ENCODE data around the gene ATOH8.

The ATOH8 gene

GRCh38 chr2:85781013-85781332 lies 27.2 kb downstream of the ATOH8 start:
- no peak overlapping the region for H3K27ac ChIP-seq (ENCODE audit: low read depth, low read length)
- H3K27me3 ChIP-seq (ENCODE audit: control insufficient read depth, insufficient read depth, low read length), result no peaks in the 10 kb centered on the region
- H3K4me3 ChIP-seq (ENCODE audit: low read length), result no peak overlapping the region
- H3K9ac ChIP-seq (ENCODE audit: low read length), result no peak overlapping the region
- H3K36me3 ChIP-seq (ENCODE audit: control insufficient read depth, insufficient read depth, low read length), result no peaks in the 10 kb centered on the region
- peaks cover 13% of the 10 kb centered on the region for H3K4me1 ChIP-seq (ENCODE audit: control insufficient read depth, insufficient read depth, low read length)

GRCh38 chr2:85783796-85784195 lies 30.0 kb downstream of the ATOH8 start:
- Histone ChIP-seq H3K4me1 (ENCODE audit: control insufficient read depth, insufficient read depth, low read length) (peaks cover 18% of the 10 kb centered on the region), H3K27me3 (ENCODE audit: control insufficient read depth, insufficient read depth, low read length) (no peaks in the 10 kb centered on the region), H3K9ac (ENCODE audit: low read length) (no peak overlapping the region), H3K27ac (ENCODE audit: low read depth, low read length) (no peak overlapping the region), H3K4me3 (ENCODE audit: low read length) (no peak overlapping the region), H3K36me3 (ENCODE audit: control insufficient read depth, insufficient read depth, low read length) (no peaks in the 10 kb centered on the region)

GRCh38 chr2:85784474-85784986 lies 30.7 kb downstream of the ATOH8 start:
- Histone ChIP-seq H3K4me1 (ENCODE audit: control insufficient read depth, insufficient read depth, low read length) (peaks cover 18% of the 10 kb centered on the region), H3K27ac (ENCODE audit: low read depth, low read length) (peak overlapping the region; percentile 60), H3K9ac (ENCODE audit: low read length) (no peak overlapping the region)

GRCh38 chr2:85785027-85785822 lies 31.4 kb downstream of the ATOH8 start:
- peaks cover 18% of the 10 kb centered on the region for H3K4me1 ChIP-seq (ENCODE audit: control insufficient read depth, insufficient read depth, low read length)
- no peaks in the 10 kb centered on the region for H3K36me3 ChIP-seq (ENCODE audit: control insufficient read depth, insufficient read depth, low read length)
- H3K9ac ChIP-seq (ENCODE audit: low read length), result no peak overlapping the region
- no peaks in the 10 kb centered on the region for H3K27me3 ChIP-seq (ENCODE audit: control insufficient read depth, insufficient read depth, low read length)
- no peak overlapping the region for H3K4me3 ChIP-seq (ENCODE audit: low read length)
- H3K27ac ChIP-seq (ENCODE audit: low read depth, low read length), result peak overlapping the region; percentile 60

More at GRCh38 chr2:85784474-85784986, 30.7 kb downstream of the ATOH8 start:
- H3K36me3 ChIP-seq (ENCODE audit: control insufficient read depth, insufficient read depth, low read length), result no peaks in the 10 kb centered on the region
- no peak overlapping the region for H3K4me3 ChIP-seq (ENCODE audit: low read length)
- H3K27me3 ChIP-seq (ENCODE audit: control insufficient read depth, insufficient read depth, low read length), result no peaks in the 10 kb centered on the region

GRCh38 chr2:85785871-85786270 lies 32.1 kb downstream of the ATOH8 start:
- Histone ChIP-seq H3K4me1 (ENCODE audit: control insufficient read depth, insufficient read depth, low read length) (peaks cover 18% of the 10 kb centered on the region), H3K36me3 (ENCODE audit: control insufficient read depth, insufficient read depth, low read length) (no peaks in the 10 kb centered on the region), H3K27me3 (ENCODE audit: control insufficient read depth, insufficient read depth, low read length) (no peaks in the 10 kb centered on the region), H3K27ac (ENCODE audit: low read depth, low read length) (peak overlapping the region; percentile 60), H3K4me3 (ENCODE audit: low read length) (no peak overlapping the region), H3K9ac (ENCODE audit: low read length) (no peak overlapping the region)

GRCh38 chr2:85786444-85786843 lies 32.7 kb downstream of the ATOH8 start:
- no peak overlapping the region for H3K27ac ChIP-seq (ENCODE audit: low read depth, low read length)
- H3K9ac ChIP-seq (ENCODE audit: low read length), result no peak overlapping the region
- no peak overlapping the region for H3K4me3 ChIP-seq (ENCODE audit: low read length)
- peaks cover 18% of the 10 kb centered on the region for H3K4me1 ChIP-seq (ENCODE audit: control insufficient read depth, insufficient read depth, low read length)
- H3K36me3 ChIP-seq (ENCODE audit: control insufficient read depth, insufficient read depth, low read length), result no peaks in the 10 kb centered on the region
- no peaks in the 10 kb centered on the region for H3K27me3 ChIP-seq (ENCODE audit: control insufficient read depth, insufficient read depth, low read length)

- H3K4me1 ChIP-seq (ENCODE audit: control insufficient read depth, insufficient read depth, low read length), result peaks cover 18% of the 10 kb centered on the region
Observed at GRCh38 chr2:85786865-85787264, 33.1 kb downstream of the ATOH8 start.

GRCh38 chr2:85787282-85787980 lies 33.6 kb downstream of the ATOH8 start:
- no peak overlapping the region for H3K27ac ChIP-seq (ENCODE audit: low read depth, low read length)
- H3K27me3 ChIP-seq (ENCODE audit: control insufficient read depth, insufficient read depth, low read length), result no peaks in the 10 kb centered on the region
- H3K4me3 ChIP-seq (ENCODE audit: low read length), result no peak overlapping the region
- H3K4me1 ChIP-seq (ENCODE audit: control insufficient read depth, insufficient read depth, low read length), result peaks cover 18% of the 10 kb centered on the region
- no peak overlapping the region for H3K9ac ChIP-seq (ENCODE audit: low read length)
- no peaks in the 10 kb centered on the region for H3K36me3 ChIP-seq (ENCODE audit: control insufficient read depth, insufficient read depth, low read length)

More at GRCh38 chr2:85786865-85787264, 33.1 kb downstream of the ATOH8 start:
- Histone ChIP-seq H3K27ac (ENCODE audit: low read depth, low read length) (no peak overlapping the region), H3K9ac (ENCODE audit: low read length) (no peak overlapping the region), H3K27me3 (ENCODE audit: control insufficient read depth, insufficient read depth, low read length) (no peaks in the 10 kb centered on the region), H3K4me3 (ENCODE audit: low read length) (no peak overlapping the region), H3K36me3 (ENCODE audit: control insufficient read depth, insufficient read depth, low read length) (no peaks in the 10 kb centered on the region)

- H3K4me3 ChIP-seq (ENCODE audit: low read length), result no peak overlapping the region
- H3K27me3 ChIP-seq (ENCODE audit: control insufficient read depth, insufficient read depth, low read length), result no peaks in the 10 kb centered on the region
- H3K36me3 ChIP-seq (ENCODE audit: control insufficient read depth, insufficient read depth, low read length), result no peaks in the 10 kb centered on the region
- H3K27ac ChIP-seq (ENCODE audit: low read depth, low read length), result no peak overlapping the region
- H3K9ac ChIP-seq (ENCODE audit: low read length), result no peak overlapping the region
- peaks cover 18% of the 10 kb centered on the region for H3K4me1 ChIP-seq (ENCODE audit: control insufficient read depth, insufficient read depth, low read length)
Observed at GRCh38 chr2:85787981-85788340, 34.2 kb downstream of the ATOH8 start.

GRCh38 chr2:85788603-85789002 lies 34.8 kb downstream of the ATOH8 start:
- Histone ChIP-seq H3K36me3 (ENCODE audit: control insufficient read depth, insufficient read depth, low read length) (no peaks in the 10 kb centered on the region), H3K4me1 (ENCODE audit: control insufficient read depth, insufficient read depth, low read length) (peaks cover 18% of the 10 kb centered on the region), H3K27ac (ENCODE audit: low read depth, low read length) (no peak overlapping the region)

GRCh38 chr2:85789271-85789670 lies 35.5 kb downstream of the ATOH8 start:
- H3K36me3 ChIP-seq (ENCODE audit: control insufficient read depth, insufficient read depth, low read length), result no peaks in the 10 kb centered on the region
- no peak overlapping the region for H3K9ac ChIP-seq (ENCODE audit: low read length)
- H3K4me3 ChIP-seq (ENCODE audit: low read length), result no peak overlapping the region
- peaks cover 18% of the 10 kb centered on the region for H3K4me1 ChIP-seq (ENCODE audit: control insufficient read depth, insufficient read depth, low read length)
- no peaks in the 10 kb centered on the region for H3K27me3 ChIP-seq (ENCODE audit: control insufficient read depth, insufficient read depth, low read length)
- H3K27ac ChIP-seq (ENCODE audit: low read depth, low read length), result no peak overlapping the region

More at GRCh38 chr2:85788603-85789002, 34.8 kb downstream of the ATOH8 start:
- Histone ChIP-seq H3K4me3 (ENCODE audit: low read length) (no peak overlapping the region), H3K9ac (ENCODE audit: low read length) (no peak overlapping the region), H3K27me3 (ENCODE audit: control insufficient read depth, insufficient read depth, low read length) (no peaks in the 10 kb centered on the region)

GRCh38 chr2:85790032-85790431 lies 36.2 kb downstream of the ATOH8 start:
- Histone ChIP-seq H3K9ac (ENCODE audit: low read length) (no peak overlapping the region), H3K36me3 (ENCODE audit: control insufficient read depth, insufficient read depth, low read length) (no peaks in the 10 kb centered on the region), H3K27me3 (ENCODE audit: control insufficient read depth, insufficient read depth, low read length) (no peaks in the 10 kb centered on the region), H3K4me3 (ENCODE audit: low read length) (no peak overlapping the region), H3K4me1 (ENCODE audit: control insufficient read depth, insufficient read depth, low read length) (peaks cover 13% of the 10 kb centered on the region), H3K27ac (ENCODE audit: low read depth, low read length) (no peak overlapping the region)

All from rectal smooth muscle tissue (tissue), 1 donor.